HL-60/S4 (cell line): ENCODE data around the gene NID1.
"Not testable (repeated sequence)": the region's sequence is repeated elsewhere in the genome, so short reads cannot be mapped to it uniquely, and the experiment has no call there.

Source experiments
- in situ Hi-C: fragments of 300-500 bp; cut with MboI; formaldehyde crosslinking; loops from 2 replicates; pipeline ENCODE4 v1.14.3; 2022; ENCODE audit warnings: low sequenced_read_pairs

NID1 gene

DNA sequence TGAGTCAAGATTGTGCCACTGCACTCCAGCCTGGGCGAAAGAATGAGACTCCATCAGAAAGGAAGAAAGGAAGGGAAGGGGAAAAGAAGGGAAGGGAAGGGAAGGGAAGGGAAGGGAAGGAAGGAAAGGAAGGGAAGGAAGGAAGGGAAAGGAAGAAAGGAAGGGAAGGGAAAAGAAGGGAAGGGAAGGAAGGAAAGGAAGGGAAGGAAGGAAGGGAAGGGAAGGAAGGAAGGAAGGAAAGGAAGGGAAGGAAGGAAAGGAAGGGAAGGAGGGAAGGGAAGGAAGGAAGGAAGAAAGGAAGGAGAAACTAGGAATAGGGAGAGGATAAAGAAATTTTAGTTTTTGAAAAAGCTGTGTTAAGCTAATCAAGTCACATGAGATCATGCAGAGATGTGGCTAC, 33.4 kb upstream of the NID1 start:
- in situ Hi-C loops: no loop called here

DNA sequence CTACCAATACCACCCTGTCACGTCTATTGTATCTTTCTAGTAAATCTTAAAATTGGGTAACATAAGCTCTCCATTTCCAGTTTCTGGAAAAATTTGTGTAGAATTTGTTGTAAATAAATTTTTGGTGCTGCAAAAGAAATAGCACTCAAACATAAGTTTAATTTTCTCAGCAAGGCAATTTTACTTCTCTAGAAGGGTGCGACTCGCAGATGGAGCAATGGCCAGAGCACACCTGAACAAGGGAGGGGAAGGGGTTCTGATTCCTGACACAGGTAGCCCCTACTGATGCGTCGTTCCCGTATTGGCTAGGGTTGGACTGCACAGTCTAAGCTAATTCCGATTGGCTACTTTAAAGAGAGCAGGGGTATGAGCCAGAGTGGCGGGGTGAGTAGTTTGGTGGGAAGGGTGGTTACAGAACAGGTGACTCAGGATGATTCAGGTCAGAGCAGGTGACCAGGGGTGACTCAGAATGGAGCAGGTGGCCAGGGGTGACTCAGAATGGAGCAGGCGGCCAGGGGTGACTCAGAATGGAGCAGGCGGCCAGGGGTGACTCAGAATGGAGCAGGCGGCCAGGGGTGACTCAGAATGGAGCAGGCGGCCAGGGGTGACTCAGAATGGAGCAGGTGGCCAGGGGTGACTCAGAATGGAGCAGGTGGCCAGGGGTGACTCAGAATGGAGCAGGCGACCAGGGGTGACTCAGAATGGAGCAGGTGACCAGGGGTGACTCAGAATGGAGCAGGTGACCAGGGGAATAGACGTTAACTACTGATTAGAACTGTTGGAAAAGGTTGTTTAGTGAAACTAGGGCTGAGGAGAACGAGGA, 32.0 kb upstream of the NID1 start:
- in situ Hi-C loops: not testable (repeated sequence)

DNA sequence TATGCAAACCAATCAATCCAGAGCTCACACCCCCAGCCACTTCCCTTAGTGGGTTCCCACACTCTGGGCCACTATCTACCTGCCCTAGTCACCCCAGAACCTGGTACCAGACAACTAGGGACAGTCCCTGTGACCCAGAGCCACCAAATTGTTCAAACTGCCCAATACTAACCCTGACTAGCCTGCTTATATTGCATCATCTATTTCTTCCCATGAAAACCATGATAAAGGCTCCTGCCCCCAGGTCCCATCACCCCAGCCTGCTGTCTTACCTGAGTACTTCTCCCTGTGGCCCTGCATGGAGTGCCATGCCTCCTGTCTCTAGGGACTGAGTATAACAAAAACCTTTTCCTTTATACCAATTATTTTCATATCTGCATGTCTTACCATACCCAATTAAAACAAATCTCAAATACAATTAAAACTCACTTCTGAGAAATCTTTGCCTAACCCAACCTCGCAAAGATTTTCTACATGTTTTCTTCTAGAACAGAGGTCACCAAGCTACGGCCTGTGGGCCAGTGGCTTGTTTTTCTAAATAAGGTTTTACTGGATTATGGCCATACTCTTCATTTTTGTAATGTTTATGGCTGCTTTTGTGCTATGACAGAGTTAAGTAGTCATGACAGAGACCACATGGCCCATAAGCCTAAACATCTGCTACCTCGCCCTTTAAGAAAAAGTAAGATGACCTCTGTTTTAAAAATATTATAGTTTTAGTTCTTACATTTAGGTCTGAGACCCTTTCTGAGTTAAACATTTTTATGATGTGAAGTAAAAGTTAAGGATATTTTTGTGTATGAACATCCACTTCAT, 31.0 kb upstream of the NID1 start:
- in situ Hi-C loops: no loop called here

DNA sequence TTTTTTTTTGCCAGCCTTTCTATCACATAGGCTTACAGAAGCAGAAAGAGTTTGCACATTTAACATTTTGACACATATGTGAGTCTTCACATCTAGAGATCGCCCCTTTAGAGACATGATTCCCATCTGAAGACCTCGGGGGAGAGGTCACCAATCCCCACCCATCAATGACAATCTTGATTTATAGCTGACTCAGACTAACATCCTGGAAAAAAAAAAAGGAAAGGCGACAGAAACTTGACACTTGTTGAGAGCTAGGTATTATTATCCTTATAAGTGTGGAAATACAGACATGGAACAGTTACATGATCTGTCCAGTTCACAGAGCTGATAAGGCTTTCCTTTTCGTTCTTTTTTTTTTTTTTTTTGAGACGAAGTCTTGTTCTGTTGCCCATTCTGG, 28.0 kb upstream of the NID1 start:
- in situ Hi-C loops: no loop called here

DNA sequence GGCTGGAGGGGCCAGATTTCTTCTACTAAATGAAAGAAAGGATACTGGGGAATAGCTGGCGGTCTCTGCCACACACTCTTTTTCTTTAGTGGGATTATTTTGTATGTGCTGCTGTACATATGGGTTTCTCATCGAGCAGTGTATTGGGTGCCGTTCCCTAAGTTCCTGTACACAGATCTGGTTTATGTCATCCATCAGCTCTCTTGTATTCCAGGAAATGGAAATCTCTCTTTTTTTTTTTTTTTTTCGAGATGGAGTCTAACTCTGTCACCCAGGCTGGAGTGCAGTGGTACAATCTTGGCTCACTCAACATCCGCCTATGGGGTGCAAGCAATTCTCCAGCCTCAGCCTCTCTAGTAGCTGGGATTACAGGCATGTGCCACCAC, 27.0 kb upstream of the NID1 start:
- in situ Hi-C loops: no loop called here

DNA sequence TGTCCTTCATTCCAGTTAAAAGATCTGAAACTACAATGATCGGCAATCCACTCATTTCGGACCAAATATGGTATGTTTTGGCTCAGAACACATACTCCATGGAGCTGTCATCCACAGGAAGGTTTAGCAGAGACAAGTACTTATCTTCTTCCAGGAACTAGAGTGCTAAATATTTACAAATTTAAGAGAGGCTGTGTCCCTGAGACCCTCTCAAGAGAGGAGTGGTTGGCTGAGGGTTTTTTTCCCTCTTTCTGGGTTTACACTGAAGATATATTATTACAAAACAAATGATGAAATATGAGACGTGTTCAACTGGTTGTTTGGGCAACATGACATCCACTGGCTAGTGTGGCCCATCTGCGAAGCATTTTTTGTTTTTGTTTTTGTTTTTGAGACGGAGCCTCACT, 25.9 kb upstream of the NID1 start:
- in situ Hi-C loops: no loop called here

DNA sequence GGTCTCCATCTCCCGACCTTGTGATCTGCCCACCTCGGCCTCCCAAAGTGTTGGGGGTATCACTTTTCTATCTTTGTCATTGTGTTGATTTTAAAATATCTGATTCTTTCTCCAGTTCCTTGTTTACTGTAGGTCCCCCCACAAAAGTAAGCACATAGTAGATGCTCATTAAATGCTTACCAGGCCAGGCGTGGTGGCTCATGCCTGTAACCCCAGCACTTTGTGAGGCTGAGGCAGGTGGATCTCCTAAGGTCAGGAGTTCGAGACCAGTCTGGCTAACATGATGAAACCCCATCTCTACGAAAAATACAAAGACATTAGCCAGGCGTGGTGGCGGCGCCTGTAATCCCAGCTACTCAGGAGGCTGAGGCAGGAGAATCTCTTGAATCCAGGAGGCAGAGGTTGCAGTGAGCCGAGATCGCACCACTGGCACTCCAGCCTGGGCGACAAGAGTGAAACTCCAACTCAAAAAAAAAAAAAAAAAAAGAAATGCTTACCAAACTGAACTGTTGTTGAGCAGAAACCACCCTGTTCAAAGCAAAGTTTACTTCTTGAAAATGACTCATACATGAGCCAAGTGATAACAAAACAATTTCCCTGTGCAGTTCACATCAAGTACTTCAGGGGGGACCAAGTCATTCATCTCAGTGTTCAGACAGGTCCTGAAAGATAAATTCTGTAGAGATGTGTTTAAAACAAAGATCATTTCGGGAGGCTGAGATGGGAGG, 24.3 kb upstream of the NID1 start:
- in situ Hi-C loops: no loop called here

DNA sequence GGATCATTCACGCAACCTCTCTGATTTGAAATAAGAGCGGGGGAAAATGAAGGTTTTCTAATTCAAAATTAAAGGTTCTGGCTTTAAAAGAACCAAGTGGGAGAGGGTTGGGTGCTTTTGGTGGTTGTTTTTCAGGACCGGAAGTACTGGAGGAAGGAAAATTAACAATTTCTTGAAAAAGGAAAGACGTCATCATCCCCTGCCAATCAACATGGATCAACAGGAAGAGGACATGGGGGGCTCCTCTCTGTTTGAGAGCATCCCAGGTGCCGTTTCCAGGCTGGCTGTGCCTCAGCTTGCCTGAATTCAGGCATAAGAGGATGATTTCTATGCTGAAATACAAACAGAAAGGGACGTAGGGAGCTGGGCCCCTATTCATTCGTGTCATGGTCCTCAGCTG, 21.6 kb upstream of the NID1 start:
- in situ Hi-C loops: no loop called here

DNA sequence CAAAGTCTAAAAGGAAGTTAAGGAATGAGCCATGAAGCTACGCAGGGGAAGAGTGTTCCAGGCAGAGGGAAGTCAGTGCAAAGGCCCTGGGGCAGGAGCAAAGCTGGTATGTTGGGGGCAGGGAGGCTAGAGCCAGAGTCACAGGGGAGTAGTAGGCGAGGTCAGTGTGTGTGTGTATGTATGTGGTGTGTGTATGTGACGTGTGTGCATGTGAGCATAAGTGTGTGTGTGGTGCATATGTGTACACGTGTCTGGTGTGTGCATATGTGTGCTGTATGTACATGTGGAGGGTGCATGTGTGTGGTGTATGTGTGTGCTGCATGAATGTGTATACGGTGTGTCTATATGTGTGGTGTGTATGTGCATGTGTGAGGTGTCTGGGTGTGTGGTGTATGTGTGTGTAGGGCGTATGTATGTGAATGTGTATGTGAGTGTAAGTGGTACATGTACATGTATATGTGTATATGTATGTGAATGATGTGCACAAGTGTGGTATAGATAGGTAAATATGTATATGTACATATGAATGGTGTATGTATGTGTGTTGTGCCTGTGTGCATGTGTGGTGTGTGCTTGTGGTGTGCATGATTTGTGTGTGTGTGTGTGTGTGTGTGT, 20.8 kb upstream of the NID1 start:
- in situ Hi-C loops: no loop called here

DNA sequence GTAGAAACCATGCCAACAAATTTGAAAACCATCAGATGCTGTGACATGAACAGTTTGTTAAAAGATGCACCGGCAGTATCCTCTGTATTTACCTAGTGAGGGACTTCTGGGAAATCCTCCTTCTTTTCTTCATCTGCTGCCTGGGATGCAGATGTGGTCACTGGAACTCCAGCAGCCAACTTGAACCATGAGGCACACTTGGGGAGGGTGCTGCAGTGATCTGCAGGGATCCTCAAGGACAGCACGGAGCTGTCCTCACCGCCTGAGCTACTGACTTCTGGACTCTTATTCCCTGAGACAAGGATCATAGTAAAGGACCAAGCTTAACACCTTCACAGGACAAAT, 19.5 kb upstream of the NID1 start:
- in situ Hi-C loops: no loop called here

DNA sequence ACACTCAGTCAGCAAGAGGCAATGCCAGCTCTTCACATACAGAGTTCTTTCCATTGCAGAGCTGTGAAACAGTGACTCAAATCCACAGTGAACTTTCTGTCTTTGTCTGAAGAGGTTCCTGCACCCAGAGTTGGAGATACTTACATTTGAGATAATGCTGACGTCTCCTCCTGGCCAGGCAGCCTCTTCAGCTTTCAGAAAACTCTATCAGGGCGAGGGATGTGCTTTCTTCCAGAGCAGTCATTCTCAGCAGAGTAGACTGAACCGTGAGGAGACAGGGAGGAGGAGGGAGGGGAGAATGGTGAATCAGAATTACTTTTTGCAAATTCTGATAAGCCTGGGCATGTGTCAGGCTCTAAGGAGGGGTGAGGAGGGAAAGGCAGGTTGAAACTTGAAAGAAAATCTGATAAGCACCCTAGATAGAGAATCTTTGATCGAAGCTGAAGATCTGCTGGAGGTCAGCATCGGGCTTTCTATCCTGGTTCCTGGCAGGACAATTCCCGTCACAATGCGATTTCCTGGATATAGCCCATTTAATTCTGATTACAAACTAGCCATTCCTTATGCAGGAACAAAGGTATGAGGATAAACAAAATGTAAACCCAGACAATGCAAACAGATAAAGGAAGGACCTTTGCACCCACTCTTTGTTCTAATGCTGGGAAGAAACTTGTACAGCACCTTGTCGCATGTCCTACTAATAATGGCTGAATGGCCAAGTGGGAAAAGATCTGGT, 18.9 kb upstream of the NID1 start:
- in situ Hi-C loops: no loop called here

DNA sequence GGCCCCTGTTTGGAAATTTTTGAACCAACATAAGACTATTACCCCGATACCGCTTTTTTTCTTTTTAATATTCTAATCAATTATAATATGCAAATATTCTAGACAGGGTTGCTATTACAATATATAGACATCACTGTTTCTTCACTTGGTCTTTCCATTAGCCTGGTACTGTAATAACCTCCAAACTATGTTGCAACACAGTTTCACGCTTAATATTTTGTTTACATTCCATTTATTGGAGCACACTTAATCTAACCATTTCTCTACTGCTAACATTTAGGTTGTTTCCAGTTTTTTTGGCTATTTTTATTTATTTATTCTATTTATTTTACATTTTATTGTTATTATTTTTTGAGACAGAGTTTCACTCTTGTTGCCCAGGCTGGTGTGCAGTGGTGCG, 17.6 kb upstream of the NID1 start:
- in situ Hi-C loops: no loop called here

DNA sequence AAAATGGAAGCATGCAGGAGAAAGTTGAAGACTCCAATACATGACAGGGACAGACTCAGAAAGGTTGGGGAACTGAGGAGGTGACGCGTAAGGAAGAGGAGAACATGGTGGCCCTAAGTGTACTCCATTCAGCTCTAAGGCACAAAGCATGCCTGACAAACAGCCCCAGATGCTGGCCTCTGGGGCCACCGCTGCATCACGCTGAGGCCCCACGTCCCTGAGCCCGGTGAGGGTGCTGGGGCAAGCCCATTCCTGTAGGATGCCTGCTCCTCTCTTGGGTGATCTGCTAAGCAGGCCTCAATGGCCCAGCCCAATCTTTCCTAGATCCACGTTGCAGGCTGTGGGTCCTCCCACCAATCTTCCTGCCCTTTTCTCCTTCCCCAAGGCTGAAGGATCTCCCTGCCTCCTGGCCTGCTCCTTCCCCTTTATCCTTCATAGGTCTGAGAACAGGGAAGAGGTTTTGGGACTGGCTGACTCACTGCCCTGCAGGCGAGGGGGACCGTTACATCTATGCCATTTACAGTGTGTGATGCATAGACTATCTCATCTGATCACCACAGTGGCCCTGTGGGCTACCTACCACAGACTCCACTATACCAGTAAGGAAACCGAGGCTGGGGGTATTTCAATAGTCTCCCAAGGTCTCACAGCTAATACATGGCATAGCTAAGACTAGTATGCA, 16.8 kb upstream of the NID1 start:
- in situ Hi-C loops: no loop called here

DNA sequence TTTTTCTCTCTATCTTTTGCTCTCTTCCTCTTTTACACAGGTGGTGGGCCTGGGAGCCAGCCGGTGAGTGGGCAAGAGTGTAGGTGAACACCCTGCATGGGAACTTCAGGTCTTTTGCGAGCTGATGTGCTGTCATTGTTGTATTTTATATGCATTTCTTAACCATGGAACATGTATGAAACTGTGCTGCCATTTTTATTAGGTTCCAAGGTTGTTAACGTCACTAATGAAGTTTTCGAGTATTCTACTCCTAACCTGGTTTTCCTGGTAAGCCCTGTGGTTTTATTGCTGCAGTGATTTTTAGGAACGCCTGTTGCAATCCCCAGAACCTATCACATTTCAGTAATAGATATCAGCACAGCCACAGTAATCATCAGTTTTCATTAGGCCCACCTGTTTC, 14.8 kb upstream of the NID1 start:
- in situ Hi-C loops: no loop called here

DNA sequence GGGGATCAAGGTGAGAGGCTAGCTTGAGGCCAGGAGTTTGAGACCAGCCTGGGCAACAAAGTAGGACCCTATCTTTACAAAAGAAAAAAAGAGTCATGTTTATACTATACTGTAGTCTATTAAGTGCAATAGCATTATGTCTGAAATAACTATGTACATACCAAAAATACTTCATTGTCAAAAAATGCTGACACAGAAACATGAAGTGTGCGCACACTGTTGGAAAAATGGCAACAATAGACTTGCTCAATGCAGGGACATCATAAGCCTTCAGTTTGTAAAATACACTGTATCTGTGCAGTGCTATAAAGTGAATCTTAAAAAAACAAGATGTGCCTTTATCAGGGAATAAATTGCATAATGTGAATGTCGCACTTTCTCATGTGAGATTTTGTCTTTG, 14.1 kb upstream of the NID1 start:
- in situ Hi-C loops: no loop called here

DNA sequence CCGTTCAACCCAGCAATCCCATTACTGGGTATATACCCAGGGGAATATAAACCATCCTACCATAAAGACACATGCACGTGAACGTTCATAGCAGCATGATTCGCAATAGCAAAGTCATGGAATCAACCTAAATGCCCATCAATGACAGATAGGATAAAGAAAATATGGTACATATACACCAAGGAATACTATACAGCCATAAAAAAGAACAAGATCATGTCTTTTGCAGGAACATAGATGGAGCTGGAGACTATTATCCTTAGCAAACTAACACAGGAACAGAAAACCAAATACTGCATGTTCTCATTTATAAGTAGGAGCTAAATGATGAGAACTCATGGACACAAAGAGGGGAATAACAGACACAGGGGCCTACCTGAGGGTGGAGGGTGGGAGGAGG, 13.2 kb upstream of the NID1 start:
- in situ Hi-C loops: not testable (repeated sequence)

DNA sequence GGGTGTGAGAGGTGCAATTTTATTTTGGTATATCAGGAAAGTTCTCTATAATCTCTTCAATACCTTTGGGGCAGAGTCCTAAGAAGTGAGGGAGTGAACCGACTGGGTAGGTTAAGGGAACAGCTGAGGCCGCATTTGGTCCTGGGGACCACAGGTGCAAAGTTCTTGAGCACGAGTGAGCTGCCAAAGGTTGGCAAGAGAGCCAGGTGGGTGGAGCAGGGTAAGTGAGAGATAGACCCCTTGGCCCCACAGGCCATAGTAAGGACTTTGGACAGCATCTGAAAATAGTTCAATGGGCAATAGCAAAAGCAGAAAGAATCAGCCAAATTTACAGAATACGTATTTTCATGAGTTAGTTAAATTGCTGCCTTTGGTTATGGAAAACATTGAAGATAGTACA, 11.0 kb upstream of the NID1 start:
- in situ Hi-C loops: no loop called here

DNA sequence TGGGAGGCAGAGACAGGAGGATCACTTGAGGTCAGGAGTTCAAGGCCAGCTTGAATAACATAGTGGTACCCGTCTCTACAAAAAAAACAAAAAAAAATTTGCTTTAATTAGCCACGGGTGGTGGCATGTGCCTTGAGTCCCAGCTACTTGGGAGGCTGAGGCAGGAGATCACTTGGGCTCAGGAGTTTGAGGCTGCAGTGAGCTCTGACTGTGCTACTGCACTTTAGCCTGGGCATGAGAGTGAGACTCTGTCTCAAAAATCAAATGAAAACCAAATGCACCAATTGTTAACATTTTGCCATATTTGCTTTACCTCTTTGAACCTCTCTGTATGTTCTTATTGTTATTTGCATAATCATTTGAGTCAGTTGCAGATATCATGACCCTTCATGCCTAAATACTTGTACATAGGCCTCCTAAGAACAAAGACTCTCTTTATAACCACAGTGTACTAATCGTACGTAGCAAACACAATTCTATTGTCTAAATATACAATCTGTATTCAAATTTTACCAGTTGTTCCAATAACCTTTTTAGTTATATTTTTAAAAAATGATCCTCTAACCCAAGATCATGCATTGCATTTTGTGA, 8.5 kb upstream of the NID1 start:
- in situ Hi-C loops: no loop called here

DNA sequence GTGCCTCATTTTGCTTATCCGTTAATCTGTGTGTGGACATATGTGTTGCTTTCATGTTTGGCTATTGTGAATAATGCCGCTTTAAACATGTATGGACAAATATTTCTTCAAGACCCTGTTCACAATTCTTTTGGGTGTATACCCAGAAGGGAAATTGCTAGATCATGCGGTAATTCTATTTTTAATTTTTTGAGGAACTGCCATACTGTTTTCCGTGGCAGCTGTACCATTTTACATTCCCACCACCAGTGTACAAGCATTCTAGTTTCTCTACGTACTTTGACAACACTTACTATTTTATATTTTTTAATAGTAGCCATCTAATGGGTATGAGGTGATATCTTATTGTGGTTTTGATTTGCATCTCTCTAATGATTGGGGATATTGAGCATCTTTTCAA, 7.1 kb upstream of the NID1 start:
- in situ Hi-C loops: no loop called here

DNA sequence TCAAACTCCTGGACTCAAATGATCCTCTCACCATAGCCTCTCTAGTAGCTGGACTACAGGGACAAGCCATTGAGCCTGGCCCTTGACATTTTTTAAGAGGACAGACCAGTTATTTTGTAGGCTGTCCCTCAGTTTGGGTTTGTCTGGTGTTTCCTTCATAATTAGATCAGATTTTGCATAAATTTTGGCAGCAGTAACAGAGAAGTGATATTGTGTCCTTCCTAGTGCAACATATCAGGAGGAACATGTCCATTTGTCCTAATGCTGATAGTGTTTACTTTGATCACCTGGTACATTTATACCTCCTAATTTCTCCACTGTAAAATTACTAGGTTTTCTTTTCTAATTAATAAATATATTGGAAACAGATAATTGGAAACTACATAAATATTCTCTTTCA, 5.9 kb upstream of the NID1 start:
- in situ Hi-C loops: no loop called here
